Stomach (tissue), 9 donors: ENCODE results near the gene PLPPR1. TPM values are rescaled to one million over a fixed set of nuclear protein-coding genes. Genes with fewer than 3 reads are reported as not detected.

Experiments
- DNase-seq, 2 donors: peaks; one replicate each; pipeline versions ENCODE4 v3.0.0 to v3.0.0-alpha.2; 2013 to 2019
- H3K27ac ChIP-seq, 5 donors: fragments of 200-600 bp in 4 of 5; sonication (generic) in 4 of 5; one replicate each; pipeline ENCODE4 v1.5.1; 2013 to 2019; ENCODE audit warnings: mild to moderate bottlenecking in 1 of 5, moderate library complexity in 1 of 5
- H3K27me3 ChIP-seq, 3 donors: fragments of 200-600 bp; sonication (generic); one replicate each; pipeline ENCODE4 v1.5.1; 2017 to 2019; ENCODE audit warnings: mixed run types in 1 of 3
- H3K36me3 ChIP-seq, 4 donors: fragments of 200-600 bp; sonication (generic); 1 replicate in 3 of 4; 2 replicates in 1 of 4; pipeline ENCODE4 v1.5.1; 2016 to 2019
- H3K4me1 ChIP-seq, 4 donors: fragments of 200-600 bp; sonication (generic); one replicate each; pipeline ENCODE4 v1.5.1; 2016 to 2019
- H3K4me3 ChIP-seq, 4 donors: fragments of 200-600 bp; sonication (generic) in 3 of 4; one replicate each; pipeline ENCODE4 v1.5.1; 2016 to 2019; ENCODE audit warnings: mild to moderate bottlenecking in 1 of 4
- H3K9me3 ChIP-seq, 4 donors: fragments of 200-600 bp; sonication (generic); one replicate each; pipeline ENCODE4 v1.5.1; 2016 to 2019
- CTCF ChIP-seq, 7 experiments: fragments of 450-650 bp in 4 of 7; fragments of 200-600 bp in 3 of 7; sonication (generic) in 3 of 7; IDR thresholded peaks; one replicate each; pipeline ENCODE4 v1.5.1; 2016 to 2019; ENCODE audit warnings: antibody characterized with exemption in 7 of 7, control low read depth in 2 of 7, mild to moderate bottlenecking in 1 of 7
- EP300 ChIP-seq: sonication (generic); formaldehyde crosslinking; IDR thresholded peaks from one replicate; pipeline ENCODE4 v1.6.1; 2017; ENCODE audit warnings: antibody characterized with exemption
- POLR2A ChIP-seq, 4 donors: fragments of 450-650 bp; IDR thresholded peaks; one replicate each; pipeline ENCODE4 v1.6.1; 2016; ENCODE audit warnings: antibody characterized with exemption in 4 of 4, control low read depth in 2 of 4, mild to moderate bottlenecking in 1 of 4, moderate library complexity in 1 of 4
- POLR2AphosphoS5 ChIP-seq, 3 donors: sonication (generic); formaldehyde crosslinking; IDR thresholded peaks; one replicate each; pipeline ENCODE4 v1.6.1; 2016; ENCODE audit warnings: antibody characterized with exemption in 3 of 3
- WGBS, 5 donors: extraction: QIAGEN DNeasy Blood & Tissue Kit in 3 of 5; methylation state at CpG; one replicate each; pipeline versions ENCODE4 v1.1.5 to v1.1.7; 2013 to 2018; 5-methylcytosine and 5-hydroxymethylcytosine counted together
- intact Hi-C: fragments of 100-400 bp; cut with DNase I; formaldehyde crosslinking; loops from one replicate; pipeline ENCODE4 v1.15.1; 2023; ENCODE audit warnings: low total_unique reads
- polyA plus RNA-seq, 3 donors: library from polyadenylated mRNA; stranded (reverse); fragments of 200-250 nt; gene quantifications; one replicate each; pipeline ENCODE4 v1.2.3, GENCODE V29; 2013
- total RNA-seq, 5 donors: library from RNA; depleted of rRNA; stranded (reverse); fragments of >200 nt; gene quantifications; one replicate each; pipeline versions ENCODE4 v1.1.0 to v1.2.3, GENCODE V29; 2014 to 2016
- donor health status: healthy with polysubstance abuse.
- donor health status: Bipolar disorder and iron deficiency.
- donor health status: healthy.

The PLPPR1 gene
- total and polyA plus RNA-seq, 8 donors = 0.13 to 1.7 TPM; not detected in 6

DNA sequence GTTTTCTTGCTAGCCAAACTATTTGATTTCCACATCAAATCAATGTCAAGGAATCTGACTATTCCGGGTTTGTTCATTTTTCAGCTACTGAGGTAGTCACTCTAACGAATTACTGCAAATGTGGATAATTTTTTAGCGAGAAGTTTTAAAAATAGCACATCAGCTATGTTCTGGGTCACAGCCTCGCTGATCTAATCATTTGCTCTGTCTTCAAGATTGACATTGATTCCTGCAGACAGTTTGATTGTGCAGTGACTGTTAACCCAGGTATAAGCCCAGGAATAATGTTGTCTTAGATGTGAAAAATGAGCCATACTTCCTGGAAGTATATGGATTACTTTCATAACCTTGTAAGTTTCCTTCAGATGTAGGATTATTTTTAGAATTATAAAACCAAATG lies 181.1 kb downstream of the PLPPR1 start:
- WGBS, 5 donors = 67 to 77% (median 71%) methylated on average over 4 of the region's 4 CpGs
- no peaks in the 10 kb centered on the region for H3K4me1 ChIP-seq
- H3K4me3 ChIP-seq = no peak overlapping the region
- H3K27ac ChIP-seq = no peak overlapping the region
- intact Hi-C loops = no loop called here
- DNase-seq = no peak
- no peaks in the 10 kb centered on the region for H3K27me3 ChIP-seq
- no peaks in the 10 kb centered on the region for H3K36me3 ChIP-seq
- H3K9me3 ChIP-seq = no peaks in the 10 kb centered on the region
- TF ChIP-seq POLR2A (IDR thresholded peaks at IDR 0.05) (no peak), EP300 (no peak), POLR2AphosphoS5 (IDR thresholded peaks at IDR 0.05) (no peak), CTCF (IDR thresholded peaks at IDR 0.05) (no peak)

- DNase-seq = no peak
- 58 to 67% (median 64%) methylated on average over 2 of the region's 2 CpGs for WGBS, 5 donors
These were observed 184.1 kb downstream of the PLPPR1 start for GRCh38 chr9:101212661-101213060.

DNA sequence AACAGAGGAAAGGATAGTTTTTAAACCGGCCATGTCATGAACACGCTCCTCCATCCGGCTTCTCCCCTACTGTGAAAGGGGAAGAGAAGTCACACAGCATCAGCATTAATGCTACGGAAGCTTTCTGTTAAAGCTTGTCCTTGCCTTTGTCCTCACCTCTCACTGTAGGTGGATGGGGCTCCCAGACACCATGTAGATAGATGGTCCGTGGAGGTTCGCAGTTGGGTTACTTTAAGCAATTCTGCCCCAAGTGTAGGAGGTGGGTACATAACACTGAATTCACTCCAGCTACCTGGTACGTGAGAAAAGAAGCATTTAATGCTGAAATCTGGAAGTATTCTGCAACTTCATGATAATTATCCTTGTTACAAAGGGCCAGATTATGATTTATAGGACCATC lies 190.5 kb downstream of the PLPPR1 start:
- Histone ChIP-seq H3K9me3 (no peaks in the 10 kb centered on the region), H3K4me1 (no peaks in the 10 kb centered on the region), H3K27me3 (no peaks in the 10 kb centered on the region), H3K36me3 (no peaks in the 10 kb centered on the region), H3K4me3 (no peak overlapping the region), H3K27ac (no peak overlapping the region)
- no peak for DNase-seq
- intact Hi-C loops = no loop called here
- WGBS, 5 donors = 78 to 90% (median 86%) methylated on average over 7 of the region's 7 CpGs
- TF ChIP-seq POLR2A (IDR thresholded peaks at IDR 0.05) (no peak), CTCF (IDR thresholded peaks at IDR 0.05) (no peak), POLR2AphosphoS5 (IDR thresholded peaks at IDR 0.05) (no peak), EP300 (no peak)

More at GRCh38 chr9:101212661-101213060, 184.1 kb downstream of the PLPPR1 start:
- H3K27me3 ChIP-seq = no peaks in the 10 kb centered on the region
- H3K4me3 ChIP-seq = no peak overlapping the region
- no peak overlapping the region for H3K27ac ChIP-seq
- TF ChIP-seq POLR2A (IDR thresholded peaks at IDR 0.05) = no peak
- no peak for TF ChIP-seq EP300
- TF ChIP-seq POLR2AphosphoS5 (IDR thresholded peaks at IDR 0.05) = no peak
- no peak for TF ChIP-seq CTCF (IDR thresholded peaks at IDR 0.05)
- intact Hi-C loops = no loop called here
- H3K36me3 ChIP-seq = no peaks in the 10 kb centered on the region
- H3K4me1 ChIP-seq = no peaks in the 10 kb centered on the region
- no peaks in the 10 kb centered on the region for H3K9me3 ChIP-seq

DNA sequence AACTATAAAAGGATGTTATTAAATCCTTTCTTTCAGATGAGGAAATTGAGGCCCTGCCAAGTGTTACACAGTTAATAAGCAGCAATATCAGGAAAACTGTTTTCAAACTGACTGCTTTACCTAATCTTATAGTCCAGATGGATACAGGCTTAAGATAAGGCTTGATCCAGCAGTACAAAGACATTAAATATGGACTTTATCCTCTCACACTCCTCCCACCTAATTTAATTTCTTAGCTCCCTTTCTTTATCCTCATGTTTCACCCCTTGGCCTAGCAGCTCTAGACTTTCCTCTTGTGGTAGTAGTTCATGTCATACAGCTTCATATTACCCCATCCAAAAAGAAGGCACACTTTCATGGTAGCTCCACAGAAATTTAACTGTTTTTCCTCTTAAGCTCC lies 191.8 kb downstream of the PLPPR1 start:
- Histone ChIP-seq H3K27me3 (no peaks in the 10 kb centered on the region), H3K36me3 (no peaks in the 10 kb centered on the region), H3K4me1 (no peaks in the 10 kb centered on the region), H3K4me3 (no peak overlapping the region), H3K9me3 (no peaks in the 10 kb centered on the region), H3K27ac (no peak overlapping the region)
- TF ChIP-seq POLR2AphosphoS5 (IDR thresholded peaks at IDR 0.05) (no peak), EP300 (no peak), POLR2A (IDR thresholded peaks at IDR 0.05) (no peak), CTCF (IDR thresholded peaks at IDR 0.05) (no peak)
- intact Hi-C loops = no loop called here
- DNase-seq = no peak
